Left kidney (tissue), 8 donors: ENCODE results near the gene SCEL. TPM values are rescaled to one million over a fixed set of nuclear protein-coding genes. Genes with fewer than 3 reads are reported as not detected.
A peak's percentile ranks its signal among the peaks of the same experiment; 100 is the strongest.
"Not testable (repeated sequence)": the region's sequence is repeated elsewhere in the genome, so short reads cannot be mapped to it uniquely, and the experiment has no call there.

ENCODE experiments used
- DNase-seq: peaks from one replicate; pipeline ENCODE4 v3.0.0-alpha.2; 2013
- long read RNA-seq, 8 donors: transcript quantifications; one replicate each; lab custom pipeline, GENCODE V29; 2026
- polyA plus RNA-seq: library from polyadenylated mRNA; unstranded; fragments of 120-200 nt; gene quantifications from one replicate; pipeline ENCODE4 v1.2.1, GENCODE V29; 2013; ENCODE audit not compliant: insufficient read length

SCEL gene
- polyA plus RNA-seq: not detected
- long read RNA-seq, donor 1: 0 reads
- long read RNA-seq, donor 2: 0 reads
- long read RNA-seq, donor 3: 0 reads
- long read RNA-seq, donor 4: 0 reads
- long read RNA-seq, donor 5: 0 reads
- long read RNA-seq, donor 6: 0 reads
- long read RNA-seq, donor 7: 0 reads
- long read RNA-seq, donor 8: 0 reads

DNA sequence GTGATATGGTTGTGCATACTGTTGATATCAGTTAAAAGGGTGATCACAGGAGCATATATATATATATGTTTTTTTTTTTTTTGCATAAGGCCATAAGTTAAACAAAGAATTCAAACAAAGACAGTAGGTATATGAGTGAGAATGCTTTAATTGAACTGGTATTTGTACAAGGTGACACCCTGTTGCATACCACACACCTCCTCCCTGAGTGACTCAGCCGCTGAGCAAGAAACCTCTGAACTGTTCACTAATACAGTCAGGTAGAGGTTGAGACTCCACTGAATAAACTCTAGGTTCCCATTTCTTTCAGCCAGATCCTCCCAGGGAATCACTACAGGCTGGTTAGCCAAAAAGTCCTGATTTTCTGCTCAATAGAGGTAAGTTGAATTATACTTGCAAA is at the start of gene SCEL:
SCEL (plus strand) TSS at position 259 of the 400 bp plus-strand sequence. CDS start 20,170 bp downstream, outside the sequence.
- no peak for DNase-seq

GRCh38 chr13:77489566-77490337 is 45.8 kb upstream of the SCEL start:
- no peak for DNase-seq

GRCh38 chr13:77492982-77493381 is 42.5 kb upstream of the SCEL start:
- no peak for DNase-seq

DNA sequence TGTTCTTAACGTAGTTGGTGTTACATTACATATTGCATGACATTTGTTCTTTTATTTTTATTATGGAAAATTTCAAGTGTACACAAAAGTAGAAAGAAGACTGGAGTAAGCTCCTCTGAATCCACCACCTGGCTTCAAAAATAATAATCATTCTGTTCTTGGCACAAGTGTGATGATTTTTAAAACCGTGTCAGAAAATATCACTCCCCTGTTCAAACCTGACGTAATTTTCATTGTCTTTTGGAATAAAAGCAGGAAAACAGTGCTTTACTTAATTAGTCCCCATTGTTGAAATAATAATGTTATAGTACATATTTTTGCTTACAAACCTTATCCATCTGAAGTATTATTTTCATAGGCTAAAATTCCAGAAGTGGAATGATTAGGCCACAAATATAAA is 41.3 kb upstream of the SCEL start:
- DNase-seq: no peak

DNA sequence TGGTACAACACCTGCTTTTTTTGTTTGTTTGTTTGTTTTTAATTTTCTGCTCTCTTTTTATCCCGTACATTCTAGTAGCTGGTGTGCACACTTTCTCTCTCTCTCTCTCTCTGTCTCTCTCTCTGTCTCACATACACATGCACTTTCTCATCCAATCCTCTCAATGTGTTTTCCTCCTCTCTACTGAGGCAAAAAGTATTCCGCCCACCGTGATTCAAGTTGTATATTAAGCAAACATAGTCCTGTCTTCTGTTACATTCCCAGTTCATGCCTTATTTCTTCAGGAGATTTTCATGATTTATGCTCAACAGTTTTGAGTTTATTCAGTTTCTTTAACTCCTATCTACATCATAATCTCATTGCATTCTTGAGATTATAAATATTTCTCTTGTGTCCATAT is 38.2 kb upstream of the SCEL start:
- DNase-seq: no peak

DNA sequence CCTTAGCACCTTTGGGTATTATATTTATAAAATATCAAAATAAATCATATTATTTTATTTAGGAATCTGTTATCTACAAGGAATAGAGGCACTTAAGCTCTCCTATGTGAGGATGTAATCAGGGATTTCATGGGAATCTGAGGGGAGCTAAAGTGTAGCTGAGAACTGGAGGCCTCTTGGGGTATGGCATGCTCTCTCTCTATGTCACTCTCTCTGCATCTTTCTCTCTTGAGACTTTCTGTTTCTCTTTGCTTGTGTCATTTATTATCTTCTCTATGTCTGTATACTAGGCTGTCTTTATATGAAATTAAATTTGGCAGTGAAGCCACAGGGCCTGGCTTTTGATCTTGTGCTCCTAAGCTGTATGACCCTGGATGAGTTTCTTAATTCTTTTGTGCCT is 37.7 kb upstream of the SCEL start:
- no peak for DNase-seq

GRCh38 chr13:77502104-77502720 is 33.3 kb upstream of the SCEL start:
- DNase-seq: no peak

DNA sequence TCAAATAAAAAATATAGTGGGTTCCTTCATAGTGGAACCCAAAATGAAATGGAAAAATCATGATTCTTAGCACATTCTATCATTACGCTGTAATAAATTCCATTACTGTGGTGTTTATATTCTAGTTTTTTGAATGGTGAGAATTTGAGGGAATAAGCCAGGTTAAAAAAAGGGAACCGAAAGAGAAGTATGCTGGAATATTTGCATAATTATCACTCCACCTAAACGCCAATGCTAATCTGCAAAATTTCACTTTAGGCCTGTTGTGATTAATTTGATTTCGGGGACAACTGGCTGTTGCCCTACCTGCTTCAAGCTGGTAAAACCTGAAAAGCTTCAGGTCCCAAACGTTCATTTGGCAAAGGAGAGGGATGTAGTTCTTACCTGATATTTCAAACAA is 32.1 kb upstream of the SCEL start:
- DNase-seq: no peak

GRCh38 chr13:77506874-77507273 is 28.6 kb upstream of the SCEL start:
- DNase-seq: no peak

- DNase-seq: no peak
These were observed 27.4 kb upstream of the SCEL start for GRCh38 chr13:77507931-77508776.

DNA sequence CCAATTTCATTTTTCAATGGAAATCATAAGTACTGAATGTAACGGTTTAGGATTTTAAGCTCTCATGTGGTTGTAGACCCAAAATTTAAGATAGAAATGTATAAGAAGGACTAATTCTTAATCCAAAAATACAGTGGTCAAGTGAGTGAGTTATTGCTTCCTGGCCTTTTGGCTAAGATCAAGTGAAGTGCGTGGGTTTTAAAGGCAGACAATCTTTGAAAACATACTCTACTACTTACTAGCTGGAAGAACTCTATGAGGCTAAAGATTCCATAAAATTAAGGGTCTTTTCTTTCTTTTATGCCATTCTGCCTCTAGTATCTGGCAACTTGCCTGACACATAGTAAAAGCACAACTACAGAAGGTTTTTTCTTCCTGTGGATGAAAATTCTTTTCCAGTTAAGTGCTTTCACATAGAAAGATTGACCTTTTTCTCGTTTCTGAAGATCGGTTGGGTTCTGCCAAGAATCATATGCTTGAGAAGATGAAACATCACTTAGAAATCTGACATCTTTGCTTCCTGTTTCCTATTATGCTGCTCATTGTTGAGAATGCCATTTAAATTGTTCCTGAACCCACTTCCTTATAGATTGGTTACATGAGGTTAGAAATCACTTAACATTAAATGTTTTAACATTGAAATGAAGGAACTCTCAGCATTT is 26.4 kb upstream of the SCEL start:
- DNase-seq: no peak

- no peak for DNase-seq
These were observed 25.4 kb upstream of the SCEL start for GRCh38 chr13:77510156-77510555.

DNA sequence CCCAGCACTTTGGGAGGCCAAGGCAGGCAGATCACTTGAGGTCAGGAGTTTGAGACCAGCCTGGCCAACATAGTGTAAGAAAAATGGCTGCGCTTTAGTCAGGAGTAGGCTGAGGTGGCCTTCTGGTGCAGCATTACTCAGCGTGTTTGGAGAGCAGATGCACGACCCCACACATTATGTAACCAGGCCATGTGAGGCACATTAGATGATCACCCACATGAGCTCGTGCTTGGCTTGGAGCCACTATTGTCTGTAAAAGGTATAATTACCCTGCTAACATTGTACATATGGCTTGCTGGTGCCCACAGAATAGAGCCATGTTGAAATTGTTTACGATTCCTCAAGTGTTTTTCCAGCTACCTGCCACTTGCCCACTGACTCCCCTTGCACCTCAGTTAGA is 24.0 kb upstream of the SCEL start:
- no peak for DNase-seq

DNA sequence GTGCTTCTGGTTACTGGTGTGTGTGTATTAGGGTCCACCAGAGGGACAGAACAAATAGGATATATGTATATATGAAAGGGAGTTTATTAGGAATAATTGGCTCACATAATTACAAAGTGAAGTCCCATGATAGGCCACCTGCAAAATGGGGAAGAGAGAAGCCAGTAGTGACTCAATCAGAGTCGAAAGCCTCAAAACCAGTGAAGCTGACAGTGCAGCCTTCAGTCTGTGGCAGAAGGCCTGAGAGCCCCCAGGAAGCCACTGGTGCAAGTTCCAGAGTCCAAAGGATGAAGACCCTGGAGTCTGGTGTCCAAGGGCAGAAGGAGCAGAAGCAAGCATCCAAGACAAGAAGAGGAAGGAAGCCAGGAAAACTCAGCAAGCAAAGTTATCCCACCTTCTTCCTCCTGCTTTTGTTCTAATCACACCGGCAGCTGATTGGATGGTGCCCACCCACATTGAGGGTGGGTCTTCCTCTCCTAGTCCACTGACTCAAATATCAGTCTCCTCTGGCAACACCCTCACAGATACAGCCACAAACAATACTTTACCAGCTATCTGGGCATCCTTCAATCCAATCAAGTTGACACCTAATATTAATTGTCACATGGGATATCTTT is 21.7 kb upstream of the SCEL start:
- DNase-seq: no peak

- no peak for DNase-seq
These were observed 21.2 kb upstream of the SCEL start for GRCh38 chr13:77514336-77514726.

- no peak for DNase-seq
These were observed 19.7 kb upstream of the SCEL start for GRCh38 chr13:77515785-77516184.

DNA sequence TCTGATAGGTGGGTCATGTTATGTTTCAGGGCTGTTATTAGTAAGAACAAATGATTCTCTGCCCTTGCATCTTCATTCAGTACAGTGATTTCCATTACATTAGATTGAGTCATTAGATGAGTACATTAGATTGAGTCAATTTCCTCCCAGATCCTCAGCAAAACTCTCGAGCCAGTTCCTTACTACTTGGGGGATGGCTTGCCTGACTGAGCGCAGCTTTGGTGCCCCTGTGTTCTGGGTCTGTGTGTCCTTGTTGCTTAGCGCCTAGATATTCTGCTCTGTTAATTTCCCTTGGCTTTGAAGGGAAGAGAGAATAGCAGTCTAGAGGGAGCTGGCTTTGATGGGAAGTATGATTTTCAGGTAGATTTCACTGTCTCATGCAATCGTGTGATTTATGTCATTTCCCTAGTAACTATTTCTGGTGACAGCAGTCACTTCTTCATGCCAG is 19.1 kb upstream of the SCEL start:
- DNase-seq: peak; percentile 47

DNA sequence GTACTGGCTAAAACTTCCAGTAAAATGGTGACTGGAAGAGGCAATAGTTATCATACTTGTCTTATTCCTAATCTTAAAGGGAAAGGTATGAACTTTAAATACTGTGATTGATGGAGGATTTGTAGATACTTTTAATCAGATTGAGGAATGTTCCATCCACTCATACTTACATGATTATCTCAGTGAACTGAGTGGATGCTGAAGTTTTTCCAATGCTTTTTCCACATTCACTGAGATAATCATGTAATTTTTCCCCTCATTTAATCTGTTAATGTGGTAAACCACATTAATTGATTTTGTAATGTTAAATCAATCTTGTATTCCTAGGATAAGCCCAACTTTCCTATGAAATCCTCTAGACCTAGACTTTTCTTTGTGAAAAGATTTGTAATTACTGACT is 17.2 kb upstream of the SCEL start:
- DNase-seq: no peak

DNA sequence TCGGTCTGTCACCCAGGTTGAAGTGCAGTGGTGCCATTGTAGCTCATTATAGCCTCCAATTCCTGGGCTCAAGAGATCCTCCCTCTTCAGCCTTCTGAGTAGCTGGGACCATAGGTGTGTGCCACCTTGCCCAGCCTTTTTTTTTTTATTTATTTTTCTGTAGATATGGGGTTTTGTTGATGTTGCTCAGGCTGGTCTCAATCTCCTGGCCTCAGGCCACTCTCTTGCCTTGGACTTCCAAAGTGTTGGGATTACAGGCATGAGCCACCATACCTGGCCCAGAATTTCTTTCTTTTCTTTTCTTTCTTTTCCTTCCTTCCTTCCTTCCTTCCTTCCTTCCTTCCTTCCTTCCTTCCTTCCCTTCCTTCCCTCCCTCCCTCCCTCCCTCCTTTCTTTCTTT is 16.1 kb upstream of the SCEL start:
- DNase-seq: not testable (repeated sequence)

DNA sequence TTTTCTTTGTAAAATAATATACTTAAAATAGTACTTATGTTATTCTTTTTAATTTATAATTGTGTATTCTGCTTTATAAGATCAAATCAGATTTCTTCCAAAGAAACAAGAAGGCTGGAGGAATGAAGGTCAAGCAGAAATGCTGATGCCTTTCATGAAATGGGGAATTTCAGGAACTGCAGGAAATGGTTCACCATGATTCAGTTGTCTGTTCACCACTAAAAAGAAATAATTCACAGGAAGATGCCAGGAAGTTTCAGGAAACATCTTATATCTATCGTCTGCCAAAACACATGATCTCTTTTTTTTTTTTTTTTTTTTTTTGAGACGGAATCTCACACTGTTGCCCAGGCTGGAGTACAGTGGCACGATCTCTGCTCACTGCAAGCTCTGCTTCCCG is 15.7 kb upstream of the SCEL start:
- no peak for DNase-seq

- DNase-seq: no peak
These were observed 14.3 kb upstream of the SCEL start for GRCh38 chr13:77521194-77521593.
